VCaP (cell line): Measurements from ENCODE around the gene KLF6.

Experiments
- H3K27ac ChIP-seq: fragments of 450-650 bp; 2 replicates; pipeline ENCODE4 v1.5.1; 2017
- TF ChIP-seq, protein P1 (sequence below): fragments of 450-650 bp; conservative IDR thresholded peaks from 2 replicates; pipeline ENCODE4 v1.5.1; 2017; ENCODE audit warnings: mild to moderate bottlenecking, moderate library complexity

KLF6 gene

DNA sequence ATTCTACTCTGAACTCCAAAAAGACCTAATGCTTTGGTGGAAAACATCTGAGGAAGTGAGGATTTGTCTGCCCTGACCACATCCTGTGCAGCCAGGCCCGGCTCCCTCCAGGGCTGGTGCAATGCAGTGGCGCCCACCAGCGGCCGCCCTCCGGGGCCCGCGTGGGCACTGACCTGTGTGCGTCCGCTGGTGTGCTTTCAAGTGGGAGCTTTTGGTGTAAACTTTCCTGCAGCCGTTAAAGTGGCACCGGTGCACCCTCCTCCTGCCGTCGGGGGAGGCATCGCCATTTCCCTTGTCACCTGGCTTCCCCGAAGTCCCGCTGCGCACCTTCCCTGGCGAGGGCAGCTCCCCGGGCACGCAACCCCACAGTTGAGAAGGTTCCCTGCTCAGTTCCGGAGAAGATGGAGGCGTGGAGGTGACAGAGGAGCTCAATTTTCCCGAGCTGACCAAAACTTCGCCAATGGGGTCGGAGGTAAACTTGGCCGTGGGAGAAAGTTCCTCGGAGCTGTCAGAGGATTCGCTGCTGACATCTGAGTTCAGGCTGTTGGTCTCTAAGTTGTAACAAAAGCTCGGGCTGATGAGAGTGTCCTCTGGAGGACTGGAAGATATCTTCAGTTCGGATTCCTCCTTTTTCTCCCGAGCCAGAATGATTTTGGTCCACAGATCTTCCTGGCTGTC is 3.4 kb downstream of the KLF6 start:
- H3K27ac ChIP-seq = peak overlapping the region; percentile 93
- TF ChIP-seq, protein P1, sequence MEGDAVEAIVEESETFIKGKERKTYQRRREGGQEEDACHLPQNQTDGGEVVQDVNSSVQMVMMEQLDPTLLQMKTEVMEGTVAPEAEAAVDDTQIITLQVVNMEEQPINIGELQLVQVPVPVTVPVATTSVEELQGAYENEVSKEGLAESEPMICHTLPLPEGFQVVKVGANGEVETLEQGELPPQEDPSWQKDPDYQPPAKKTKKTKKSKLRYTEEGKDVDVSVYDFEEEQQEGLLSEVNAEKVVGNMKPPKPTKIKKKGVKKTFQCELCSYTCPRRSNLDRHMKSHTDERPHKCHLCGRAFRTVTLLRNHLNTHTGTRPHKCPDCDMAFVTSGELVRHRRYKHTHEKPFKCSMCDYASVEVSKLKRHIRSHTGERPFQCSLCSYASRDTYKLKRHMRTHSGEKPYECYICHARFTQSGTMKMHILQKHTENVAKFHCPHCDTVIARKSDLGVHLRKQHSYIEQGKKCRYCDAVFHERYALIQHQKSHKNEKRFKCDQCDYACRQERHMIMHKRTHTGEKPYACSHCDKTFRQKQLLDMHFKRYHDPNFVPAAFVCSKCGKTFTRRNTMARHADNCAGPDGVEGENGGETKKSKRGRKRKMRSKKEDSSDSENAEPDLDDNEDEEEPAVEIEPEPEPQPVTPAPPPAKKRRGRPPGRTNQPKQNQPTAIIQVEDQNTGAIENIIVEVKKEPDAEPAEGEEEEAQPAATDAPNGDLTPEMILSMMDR = no peak

DNA sequence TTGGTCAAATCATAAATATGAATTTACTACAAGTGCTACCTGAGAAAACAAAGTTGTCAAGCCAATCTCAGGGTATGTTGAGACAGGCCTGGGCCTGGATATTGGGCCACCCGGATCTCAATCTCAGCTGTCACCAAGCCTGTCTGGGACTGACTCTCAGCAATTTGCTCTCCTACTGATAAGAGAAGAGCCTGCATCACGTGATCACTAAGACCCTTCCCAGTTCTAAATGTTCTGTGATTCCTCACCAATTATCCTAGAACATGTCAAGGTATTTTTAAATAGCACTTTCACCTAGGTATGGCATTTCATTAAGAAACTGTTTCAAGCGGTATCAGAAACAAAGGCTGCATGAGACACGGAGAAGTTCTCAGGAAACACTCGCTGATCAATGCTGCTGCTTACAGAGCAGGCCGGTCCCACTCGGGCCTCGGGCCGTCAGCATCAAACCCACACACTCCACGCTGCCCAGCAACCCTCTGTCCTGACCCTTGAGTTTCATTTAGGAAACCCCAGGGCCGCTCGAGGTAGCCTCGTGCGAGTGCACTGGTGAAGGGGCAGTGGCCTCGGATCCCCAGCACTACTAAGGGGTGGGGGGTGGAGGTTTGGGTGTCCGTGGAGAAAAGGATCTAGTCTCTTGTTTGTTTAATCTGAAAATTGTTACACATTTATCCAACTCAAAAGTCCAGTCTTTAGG is 4.1 kb downstream of the KLF6 start:
- no peak overlapping the region for H3K27ac ChIP-seq
- TF ChIP-seq, protein P1 = no peak

DNA sequence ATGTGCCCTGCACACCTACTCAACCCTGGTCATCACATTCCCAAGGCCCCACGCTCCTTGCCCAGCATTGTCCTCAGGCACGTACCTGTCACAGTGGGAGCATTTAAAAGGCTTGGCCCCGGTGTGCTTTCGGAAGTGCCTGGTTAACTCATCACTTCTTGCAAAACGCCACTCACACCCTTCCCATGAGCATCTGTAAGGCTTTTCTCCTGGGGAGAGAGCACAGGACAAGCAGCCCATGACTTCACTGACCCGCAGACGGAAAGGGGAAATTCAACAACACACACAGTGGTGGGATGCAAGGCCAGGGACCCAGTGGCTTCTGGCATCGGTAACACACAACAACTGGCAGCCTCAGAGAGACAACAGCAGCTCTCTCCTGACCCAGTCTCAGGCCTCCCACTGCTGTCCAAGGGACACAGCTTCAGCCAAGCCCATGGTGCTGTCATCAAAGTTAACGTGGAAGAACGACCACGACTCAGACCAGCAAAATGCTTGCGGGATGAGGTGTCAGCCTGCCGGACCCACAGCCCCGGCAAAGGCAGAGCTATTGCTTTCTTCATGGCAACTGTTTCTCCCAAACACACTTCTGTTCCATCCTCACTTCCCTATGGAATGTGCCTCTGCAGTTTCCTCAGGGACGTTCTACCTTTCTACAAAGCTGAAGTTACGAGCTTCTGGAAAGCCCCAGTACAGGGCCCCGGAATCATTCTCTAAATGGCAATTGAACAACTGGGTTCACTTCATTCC is 4.8 kb downstream of the KLF6 start:
- TF ChIP-seq, protein P1 = no peak
- H3K27ac ChIP-seq = no peak overlapping the region

DNA sequence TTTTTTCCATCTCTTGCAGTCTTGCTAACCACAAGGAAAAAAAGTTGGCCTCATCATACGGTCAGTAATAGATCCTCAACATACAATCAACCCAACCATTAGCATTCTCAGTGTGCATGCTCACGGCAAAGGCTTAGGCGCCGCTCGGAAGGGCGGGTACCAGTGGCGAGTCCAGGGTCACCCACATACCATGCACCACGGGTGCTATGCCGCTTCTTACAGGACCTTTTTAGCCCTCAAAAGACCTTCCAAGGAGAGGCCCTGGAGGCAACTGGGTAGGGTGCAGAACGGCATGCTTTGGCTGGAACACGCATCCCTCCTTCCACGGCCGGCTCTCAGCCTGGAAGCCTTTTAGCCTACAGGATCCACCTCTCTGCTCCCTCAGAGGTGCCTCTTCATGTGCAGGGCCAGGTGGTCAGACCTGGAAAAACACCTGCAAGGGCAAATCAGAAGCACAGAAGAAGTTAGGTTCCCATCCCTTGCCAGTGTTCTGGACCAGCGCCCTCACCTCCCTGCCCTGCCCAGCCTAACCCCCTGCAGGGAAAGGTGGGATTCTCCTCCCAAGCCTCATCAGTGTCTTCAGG is 5.8 kb downstream of the KLF6 start:
- TF ChIP-seq, protein P1 = no peak
- no peak overlapping the region for H3K27ac ChIP-seq

DNA sequence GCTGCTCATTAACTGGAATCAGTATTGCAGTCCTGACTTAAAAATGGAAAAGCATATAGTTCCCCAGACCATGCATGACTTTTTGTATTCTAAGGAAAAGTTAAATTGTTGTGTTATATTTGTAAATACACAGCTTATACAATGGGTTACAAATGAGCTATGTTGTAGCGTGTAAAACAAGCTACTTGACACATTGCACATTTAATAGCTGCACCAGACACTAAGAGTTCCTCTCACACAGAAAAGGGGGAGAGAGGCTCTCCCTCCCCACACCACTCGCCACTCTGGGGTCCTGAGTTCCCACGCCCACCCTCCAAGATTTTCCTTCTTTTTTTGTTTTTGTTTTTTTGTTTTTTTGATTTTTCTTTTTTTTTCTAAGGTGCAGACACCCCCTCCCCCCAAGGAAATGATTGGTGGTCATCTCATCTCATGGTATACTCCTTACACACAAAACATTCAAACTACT is 6.3 kb downstream of the KLF6 start:
- no peak overlapping the region for H3K27ac ChIP-seq
- TF ChIP-seq, protein P1 = no peak

DNA sequence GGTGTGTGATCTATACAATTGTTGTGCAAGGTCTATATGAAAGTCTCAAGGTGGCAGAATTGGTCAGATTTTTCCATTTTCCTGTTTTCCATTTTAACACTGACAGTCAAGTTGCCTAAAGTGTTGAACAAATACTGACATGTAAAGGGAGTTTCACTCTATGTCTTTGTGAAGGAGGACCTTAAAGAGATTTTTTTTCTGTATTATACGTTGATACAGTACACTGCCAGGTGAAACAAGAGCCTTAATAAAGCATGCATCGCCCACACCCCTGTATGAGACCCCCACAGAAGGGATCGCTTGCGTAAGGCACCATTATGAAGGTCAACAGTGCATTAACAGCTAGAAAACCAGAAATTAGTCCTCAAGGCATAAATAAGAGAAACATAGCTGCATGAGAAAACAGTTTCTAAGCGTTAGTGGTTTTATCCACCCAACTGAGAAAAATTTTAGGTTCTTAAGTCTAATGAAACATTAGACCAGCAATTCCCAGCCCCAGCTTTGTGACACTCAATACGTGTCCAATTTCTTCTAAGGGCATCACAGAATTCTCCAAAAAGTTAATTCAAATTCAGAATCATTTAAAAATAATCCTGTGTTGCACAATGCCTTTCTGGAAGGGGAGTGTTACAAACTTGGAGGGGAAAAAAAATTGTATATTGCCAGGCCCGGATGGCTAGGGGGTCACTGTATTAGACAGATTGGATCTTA is 6.9 kb downstream of the KLF6 start:
- TF ChIP-seq, protein P1 = no peak
- H3K27ac ChIP-seq = no peak overlapping the region
